Measurements from ENCODE around the gene AURKAIP1.
"Not testable (repeated sequence)": the region's sequence is repeated elsewhere in the genome, so short reads cannot be mapped to it uniquely, and the experiment has no call there.

Gene AURKAIP1

DNA sequence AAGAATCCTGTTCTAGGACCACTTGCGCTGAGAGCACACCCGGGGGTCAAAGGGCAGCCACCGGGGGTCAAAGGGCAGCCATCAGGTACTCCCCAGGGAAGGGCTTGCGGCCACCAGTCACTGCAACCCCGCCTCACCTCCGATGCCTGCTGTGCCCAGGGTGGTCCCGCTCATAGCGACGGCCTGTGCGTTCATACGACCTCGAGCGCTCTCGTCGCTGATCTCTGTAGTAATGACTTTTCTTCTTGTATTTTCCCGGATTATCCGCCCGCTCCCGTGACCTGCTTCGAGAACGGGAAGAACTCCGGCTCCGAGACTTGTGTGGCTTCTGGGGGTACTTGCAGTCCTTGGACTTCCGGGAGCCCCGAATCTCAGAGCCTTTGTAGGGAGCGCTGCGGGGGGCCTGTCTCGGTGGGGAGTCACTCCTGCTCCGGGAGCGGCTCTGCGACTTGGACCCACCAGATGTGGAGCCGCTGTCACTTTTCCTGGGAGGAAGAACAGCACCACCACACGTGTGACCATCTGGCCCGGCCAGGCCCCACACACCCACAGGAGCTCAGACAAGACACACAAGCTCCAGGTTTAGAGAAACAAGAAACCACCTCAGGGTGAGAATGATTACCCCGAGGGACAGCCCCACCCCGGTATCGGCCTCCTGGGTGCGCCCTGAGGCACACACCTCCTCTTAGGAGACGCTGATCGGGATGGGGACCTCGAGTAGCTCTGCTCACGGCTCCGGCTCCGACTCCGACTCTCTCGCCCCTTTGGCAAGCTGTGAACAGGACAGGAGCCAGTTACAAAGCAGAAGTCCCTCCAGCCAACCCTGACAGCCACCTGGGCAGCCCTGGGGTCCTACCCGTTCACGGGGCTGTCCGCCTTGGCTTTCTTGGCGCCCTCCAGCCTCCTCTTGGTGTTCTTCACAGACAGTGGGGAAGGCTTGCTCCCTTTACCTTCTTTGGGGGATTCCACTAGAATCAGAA is 12.4 kb upstream of the AURKAIP1 start:
- no peak for DNase-seq (ENCODE audit: low read depth)

- DNase-seq (ENCODE audit: low read depth), result no peak
These were observed 10.9 kb upstream of the AURKAIP1 start for GRCh38 chr1:1385931-1386330.

GRCh38 chr1:1385339-1385738 is 10.3 kb upstream of the AURKAIP1 start:
- DNase-seq (ENCODE audit: low read depth), result not testable (repeated sequence)

- DNase-seq (ENCODE audit: low read depth), result no peak
These were observed 6.3 kb upstream of the AURKAIP1 start for GRCh38 chr1:1381294-1381693.

DNA sequence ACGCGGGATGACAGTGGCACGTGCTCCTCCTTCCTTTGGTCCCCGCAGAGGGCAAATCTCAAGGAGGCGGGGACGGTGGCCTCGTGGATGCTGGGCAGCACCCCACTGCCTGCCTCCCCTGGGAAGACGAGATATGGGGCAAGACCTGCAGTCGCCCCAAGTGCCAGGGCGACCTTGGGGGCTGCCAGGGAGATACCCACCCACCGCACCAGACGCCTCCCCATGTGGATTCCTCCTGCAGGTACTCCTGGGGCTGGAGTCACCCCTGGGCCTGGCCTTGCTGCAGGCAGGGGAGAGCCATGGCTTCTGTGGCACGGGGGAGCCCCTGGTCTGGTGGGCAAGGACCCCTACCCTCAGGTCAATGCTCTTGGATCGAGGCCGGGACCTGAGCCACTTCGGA is 5.9 kb upstream of the AURKAIP1 start:
- DNase-seq (ENCODE audit: low read depth), result no peak

DNA sequence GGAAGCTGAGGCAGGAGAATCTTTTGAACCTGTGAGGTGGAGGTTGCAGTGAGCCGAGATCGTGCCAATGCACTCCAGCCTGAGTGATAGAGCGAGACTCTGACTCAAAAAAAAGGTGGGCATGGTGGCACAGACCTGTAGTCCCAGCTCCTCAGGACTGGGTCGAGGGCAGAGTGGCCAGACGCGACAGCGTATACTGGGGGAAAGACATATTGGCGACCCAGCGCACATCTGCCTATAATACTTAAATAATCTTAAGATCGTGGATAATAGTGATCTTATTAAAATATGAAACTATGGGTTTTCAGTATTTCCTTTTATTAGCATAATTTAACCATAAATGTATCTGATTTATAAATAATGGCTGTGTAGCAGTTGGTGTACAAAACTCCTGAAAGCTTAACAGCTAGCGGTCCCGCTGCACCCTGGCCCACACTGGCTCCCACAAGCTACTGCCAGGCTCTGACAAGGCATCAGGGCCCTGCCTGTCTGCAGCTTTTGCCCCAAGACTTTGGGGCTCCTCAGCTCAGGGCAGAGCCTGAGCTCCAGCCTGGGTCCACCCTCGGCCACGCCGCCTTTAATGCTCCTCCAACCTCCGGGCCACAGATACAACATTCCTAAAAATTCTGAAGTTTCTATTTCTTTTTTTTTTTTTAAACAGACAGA is 2.7 kb upstream of the AURKAIP1 start:
- DNase-seq (ENCODE audit: low read depth), result no peak

GRCh38 chr1:1376551-1377226 is 1.7 kb upstream of the AURKAIP1 start:
- no peak for DNase-seq (ENCODE audit: low read depth)

DNA sequence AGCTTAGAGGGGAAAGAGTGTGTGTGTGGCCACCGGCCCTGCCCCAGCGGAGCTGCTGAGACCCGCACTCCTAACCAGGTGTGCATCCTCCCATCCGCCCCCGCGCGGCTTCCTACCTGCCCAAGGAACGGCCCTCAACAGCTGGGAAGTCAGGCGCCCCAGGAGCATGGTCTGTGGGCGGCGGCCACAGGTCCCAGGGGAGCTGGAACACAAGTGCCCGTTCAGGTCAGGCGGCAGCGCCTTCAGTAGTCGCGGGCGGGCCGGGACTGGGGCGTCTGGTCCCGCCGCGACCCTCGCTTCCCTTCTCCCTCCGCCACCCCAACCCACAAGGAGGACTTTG is 448 bp downstream of the AURKAIP1 start:
- no peak for DNase-seq (ENCODE audit: low read depth)

GRCh38 chr1:1373815-1374588 is 1.0 kb downstream of the AURKAIP1 start:
- no peak for DNase-seq (ENCODE audit: low read depth)

- no peak for DNase-seq (ENCODE audit: low read depth)
These were observed 1.8 kb downstream of the AURKAIP1 start for GRCh38 chr1:1373051-1373814.

GRCh38 chr1:1371746-1372711 is 3.0 kb downstream of the AURKAIP1 start:
- no peak for DNase-seq (ENCODE audit: low read depth)

DNA sequence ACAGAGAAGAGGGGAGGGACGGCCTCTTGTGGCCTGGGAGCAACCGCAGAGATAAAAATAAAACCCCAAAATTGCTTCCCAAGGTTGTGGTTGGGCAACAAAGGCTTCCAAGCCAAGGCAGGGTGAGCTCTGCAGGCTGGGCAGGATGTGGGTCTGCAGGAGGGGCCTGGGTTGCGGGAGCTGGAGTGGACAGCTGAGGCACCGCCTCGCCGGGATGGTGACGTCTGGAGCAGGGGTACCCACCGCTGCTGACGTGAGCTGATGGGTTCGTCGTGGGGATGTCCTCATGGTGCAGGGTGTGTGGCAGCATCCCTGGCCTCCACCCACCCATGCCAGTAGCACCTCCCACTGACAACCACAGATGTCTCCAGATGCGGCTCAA is 3.7 kb downstream of the AURKAIP1 start:
- DNase-seq (ENCODE audit: low read depth), result no peak

GRCh38 chr1:1370771-1371300 is 4.2 kb downstream of the AURKAIP1 start:
- no peak for DNase-seq (ENCODE audit: low read depth)

DNA sequence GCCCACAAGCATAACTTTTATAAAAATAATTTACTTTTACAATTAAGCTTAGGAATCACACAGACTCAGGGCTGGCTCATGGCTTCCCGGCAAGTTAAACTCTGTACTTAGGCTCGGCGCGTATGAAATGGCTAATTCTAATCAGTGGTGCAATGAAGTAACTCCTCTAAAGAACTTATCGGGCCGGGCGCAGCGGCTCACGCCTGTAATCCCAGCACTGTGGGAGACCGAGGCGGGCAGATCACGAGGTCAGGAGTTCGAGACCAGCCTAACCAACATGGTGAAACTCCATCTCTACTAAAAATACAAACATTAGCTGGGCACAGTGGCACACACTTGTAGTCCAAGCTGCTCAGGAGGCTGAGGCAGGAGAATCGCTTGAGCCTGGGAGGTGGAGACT is 4.9 kb downstream of the AURKAIP1 start:
- not testable (repeated sequence) for DNase-seq (ENCODE audit: low read depth)

GRCh38 chr1:1367315-1367714 is 7.7 kb downstream of the AURKAIP1 start:
- DNase-seq (ENCODE audit: low read depth), result no peak

- no peak for DNase-seq (ENCODE audit: low read depth)
These were observed 8.3 kb downstream of the AURKAIP1 start for GRCh38 chr1:1366699-1367066.

DNA sequence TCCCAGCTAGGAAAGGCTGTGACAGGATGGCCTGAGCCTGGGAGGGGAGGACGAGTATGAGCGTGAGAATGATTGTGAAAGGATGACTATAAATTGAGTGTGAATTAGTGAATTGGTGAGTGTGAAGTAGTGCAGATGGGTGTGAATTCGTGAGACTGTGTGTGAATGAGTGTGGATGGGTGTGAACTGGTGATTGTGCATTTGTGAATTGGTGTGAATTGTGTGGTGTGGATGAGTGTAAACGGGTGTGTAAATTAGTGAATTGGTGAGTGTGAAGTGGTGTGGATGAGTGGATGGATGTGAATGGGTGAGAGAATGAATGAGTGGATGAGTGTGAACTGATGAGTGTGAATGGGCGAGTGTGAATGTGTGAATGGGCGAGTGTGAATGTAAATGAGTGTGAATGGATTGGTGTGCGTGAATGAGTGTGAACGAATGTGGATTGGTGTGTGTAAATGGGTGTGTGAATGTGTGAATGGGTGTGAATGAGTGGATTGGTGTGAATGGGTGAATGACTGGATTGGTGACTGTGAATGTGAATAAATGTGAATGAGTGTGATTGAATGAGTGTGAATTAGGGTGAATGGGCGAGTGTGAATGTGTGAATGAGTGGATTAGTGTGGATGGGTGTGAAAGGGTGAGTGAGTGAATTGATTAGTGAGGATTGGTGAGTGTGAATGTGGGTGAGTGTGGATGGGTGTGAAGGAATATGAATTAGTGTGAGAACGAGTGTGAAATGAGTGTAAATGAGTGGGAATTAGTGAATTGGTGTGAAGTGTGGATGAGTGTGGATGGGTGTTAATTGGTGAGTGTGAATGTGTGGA is 8.9 kb downstream of the AURKAIP1 start:
- no peak for DNase-seq (ENCODE audit: low read depth)

DNA sequence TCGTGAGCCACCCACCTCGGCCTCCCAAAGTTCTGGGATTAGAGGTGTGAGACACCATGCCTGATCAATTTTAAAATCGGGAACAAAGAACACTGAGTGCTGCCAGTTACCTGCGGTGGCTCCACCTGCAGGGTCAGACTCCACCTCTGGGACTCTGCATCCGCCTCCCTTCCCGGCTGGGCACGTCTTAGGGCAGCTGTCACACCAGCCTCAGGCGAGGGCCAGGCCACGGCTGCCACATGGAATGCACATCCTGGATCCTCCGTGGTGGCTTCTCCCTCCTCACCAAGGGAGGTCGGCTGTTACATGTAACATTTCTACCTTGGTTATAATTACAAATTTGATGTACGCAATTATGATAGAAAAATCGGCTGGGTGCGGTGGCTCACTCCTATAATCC is 10.7 kb downstream of the AURKAIP1 start:
- DNase-seq (ENCODE audit: low read depth), result no peak

- DNase-seq (ENCODE audit: low read depth), result peak; percentile 78
These were observed 13.0 kb downstream of the AURKAIP1 start for GRCh38 chr1:1361982-1362423.

All from GM04504 (cell line).